Left lung (tissue), 10 donors: ENCODE measurements around the gene EFEMP2. TPM values are rescaled to one million over a fixed set of nuclear protein-coding genes. Genes with fewer than 3 reads are reported as not detected.

Experiments
- ATAC-seq: fragments of 200-7000 bp; cut with Tn5 transposase; one replicate; pipeline ENCODE4 v1.9.1; 2020; ENCODE audit warnings: moderate library complexity
- DNase-seq, 4 donors: peaks; one replicate each; pipeline ENCODE4 v3.0.0-alpha.2; 2013 to 2020
- H3K27ac ChIP-seq, 2 donors: fragments of 200-600 bp; sonication (generic) in 1 of 2; one replicate each; pipeline versions ENCODE4 v1.5.0 to v1.8.0; 2020 to 2021
- H3K27me3 ChIP-seq, 2 donors: fragments of 200-600 bp; sonication (generic) in 1 of 2; one replicate each; pipeline versions ENCODE4 v1.5.0 to v1.8.0; 2020 to 2021
- H3K36me3 ChIP-seq, 2 donors: fragments of 200-600 bp; sonication (generic) in 1 of 2; one replicate each; pipeline versions ENCODE4 v1.5.0 to v1.8.0; 2020 to 2021
- H3K4me1 ChIP-seq, 2 donors: fragments of 200-600 bp; one replicate each; pipeline ENCODE4 v1.8.0; 2021
- H3K4me3 ChIP-seq, 2 donors: fragments of 200-600 bp; sonication (generic) in 1 of 2; one replicate each; pipeline versions ENCODE4 v1.5.0 to v1.8.0; 2020 to 2021; ENCODE audit warnings: mild to moderate bottlenecking in 1 of 2
- H3K9me3 ChIP-seq, 2 donors: fragments of 200-600 bp; sonication (generic) in 1 of 2; one replicate each; pipeline versions ENCODE4 v1.5.0 to v1.8.0; 2020 to 2021
- CTCF ChIP-seq, 2 donors: fragments of 200-600 bp; sonication (generic) in 1 of 2; IDR thresholded peaks; one replicate each; pipeline versions ENCODE4 v1.5.0 to v1.8.0; 2021; ENCODE audit warnings: antibody characterized with exemption in 2 of 2
- intact Hi-C, 2 donors: fragments of 100-400 bp; cut with DNase I; formaldehyde crosslinking; loops; one replicate each; pipeline versions ENCODE4 v1.11.2 to v1.14.2; 2022
- polyA plus RNA-seq, 6 donors: library from polyadenylated mRNA; unstranded; fragments of 120-200 nt; gene quantifications; one replicate each; pipeline ENCODE4 v1.2.1, GENCODE V29; 2013; ENCODE audit not compliant: insufficient read length in 6 of 6
- total RNA-seq, 2 donors: library from RNA; stranded (reverse); fragmentation: NEBNext Ultra II Directional; extraction: Animal tissue kit (Norgen Biotek cat#: 25700); gene quantifications; one replicate each; pipeline ENCODE4 v1.2.1, GENCODE V29; 2021
- donor health status: DM: no; HTN: yes; CAD: no.
- donor health status: DM: no; HTN: no; CAD: no.

The EFEMP2 gene
- total and polyA plus RNA-seq, 8 donors: 67.6 to 169 (median 144) TPM

- Histone ChIP-seq H3K27ac (no peak overlapping the region), H3K9me3 (no peaks in the 10 kb centered on the region), H3K4me3 (no peak overlapping the region), H3K27me3 (no peaks in the 10 kb centered on the region), H3K36me3 (peaks cover 0 to 25% of the 10 kb centered on the region in 2 donors), H3K4me1 (no peaks in the 10 kb centered on the region)
- ATAC-seq: no peak
- DNase-seq: no peak
- intact Hi-C loops: no loop called here
- no peak for TF ChIP-seq CTCF (IDR thresholded peaks at IDR 0.05)
These were observed 24.9 kb downstream of the EFEMP2 start for GRCh38 chr11:65847746-65848145.

GRCh38 chr11:65844231-65844872, 28.2 kb downstream of the EFEMP2 start:
- ATAC-seq (no peak), DNase-seq (no peak)
- no peak overlapping the region for H3K27ac ChIP-seq
- H3K4me1 ChIP-seq: no peaks in the 10 kb centered on the region
- H3K9me3 ChIP-seq: no peaks in the 10 kb centered on the region
- H3K36me3 ChIP-seq: no peaks in the 10 kb centered on the region
- TF ChIP-seq CTCF (IDR thresholded peaks at IDR 0.05): no peak
- no peak overlapping the region for H3K4me3 ChIP-seq
- intact Hi-C loops: no loop called here
- no peaks in the 10 kb centered on the region for H3K27me3 ChIP-seq

- intact Hi-C loops: no loop called here
- Histone ChIP-seq H3K4me1 (no peaks in the 10 kb centered on the region), H3K27me3 (no peaks in the 10 kb centered on the region), H3K36me3 (no peaks in the 10 kb centered on the region), H3K4me3 (no peak overlapping the region), H3K27ac (no peak overlapping the region), H3K9me3 (no peaks in the 10 kb centered on the region)
- ATAC-seq (no peak), DNase-seq (no peak)
- TF ChIP-seq CTCF (IDR thresholded peaks at IDR 0.05): no peak
These were observed 28.8 kb downstream of the EFEMP2 start for GRCh38 chr11:65843811-65844210.

- ATAC-seq (no peak), DNase-seq (no peak)
- no peak for TF ChIP-seq CTCF (IDR thresholded peaks at IDR 0.05)
- Histone ChIP-seq H3K4me3 (no peak overlapping the region), H3K36me3 (no peaks in the 10 kb centered on the region), H3K4me1 (no peaks in the 10 kb centered on the region), H3K27ac (no peak overlapping the region), H3K9me3 (no peaks in the 10 kb centered on the region), H3K27me3 (no peaks in the 10 kb centered on the region)
- intact Hi-C loops: no loop called here
These were observed 30.5 kb downstream of the EFEMP2 start for GRCh38 chr11:65842144-65842543.

GRCh38 chr11:65834202-65834601, 38.4 kb downstream of the EFEMP2 start:
- peak; percentile 3 for ATAC-seq
- Histone ChIP-seq H3K27ac (no peak overlapping the region), H3K4me1 (peaks cover 0 to 16% of the 10 kb centered on the region in 2 donors), H3K27me3 (no peaks in the 10 kb centered on the region), H3K9me3 (no peaks in the 10 kb centered on the region), H3K4me3 (peak overlapping the region; percentile 38 to 44), H3K36me3 (no peaks in the 10 kb centered on the region)
- no peak for DNase-seq
- intact Hi-C loops: no loop called here
- TF ChIP-seq CTCF (IDR thresholded peaks at IDR 0.05): no peak
